Measurements from ENCODE around the gene PYHIN1.

Gene PYHIN1

GRCh38 chr1:158930504-158930903, 848 bp upstream of the PYHIN1 start:
- Histone ChIP-seq H3K27ac (no peak overlapping the region), H3K27me3 (ENCODE audit: insufficient read depth, low read depth, severe bottlenecking) (peaks cover 79% of the 10 kb centered on the region), H3K36me3 (no peaks in the 10 kb centered on the region), H3K9me3 (ENCODE audit: severe bottlenecking) (no peaks in the 10 kb centered on the region), H3K4me3 (ENCODE audit: low read depth, low read length) (no peak overlapping the region)
- no peak for DNase-seq
- TF ChIP-seq CTCF (IDR thresholded peaks at IDR 0.05; ENCODE audit: low read depth, low read length): no peak

GRCh38 chr1:158932171-158932570, 819 bp downstream of the PYHIN1 start:
- no peaks in the 10 kb centered on the region for H3K9me3 ChIP-seq (ENCODE audit: severe bottlenecking)
- H3K27me3 ChIP-seq (ENCODE audit: insufficient read depth, low read depth, severe bottlenecking): peaks cover 73% of the 10 kb centered on the region
- no peak for DNase-seq
- no peaks in the 10 kb centered on the region for H3K36me3 ChIP-seq
- H3K27ac ChIP-seq: no peak overlapping the region
- no peak overlapping the region for H3K4me3 ChIP-seq (ENCODE audit: low read depth, low read length)
- TF ChIP-seq CTCF (IDR thresholded peaks at IDR 0.05; ENCODE audit: low read depth, low read length): no peak

GRCh38 chr1:158933621-158934020, 2.3 kb downstream of the PYHIN1 start:
- Histone ChIP-seq H3K4me3 (ENCODE audit: low read depth, low read length) (no peak overlapping the region), H3K27me3 (ENCODE audit: insufficient read depth, low read depth, severe bottlenecking) (peaks cover 79% of the 10 kb centered on the region), H3K27ac (no peak overlapping the region), H3K9me3 (ENCODE audit: severe bottlenecking) (no peaks in the 10 kb centered on the region), H3K36me3 (no peaks in the 10 kb centered on the region)
- TF ChIP-seq CTCF (IDR thresholded peaks at IDR 0.05; ENCODE audit: low read depth, low read length): no peak
- no peak for DNase-seq

GRCh38 chr1:158939180-158939579, 7.8 kb downstream of the PYHIN1 start:
- TF ChIP-seq CTCF (IDR thresholded peaks at IDR 0.05; ENCODE audit: low read depth, low read length): no peak
- Histone ChIP-seq H3K27ac (no peak overlapping the region), H3K27me3 (ENCODE audit: insufficient read depth, low read depth, severe bottlenecking) (peaks cover 78% of the 10 kb centered on the region), H3K9me3 (ENCODE audit: severe bottlenecking) (no peaks in the 10 kb centered on the region), H3K36me3 (no peaks in the 10 kb centered on the region), H3K4me3 (ENCODE audit: low read depth, low read length) (no peak overlapping the region)
- DNase-seq: no peak

GRCh38 chr1:158941317-158941716, 10.0 kb downstream of the PYHIN1 start:
- peaks cover 67% of the 10 kb centered on the region for H3K27me3 ChIP-seq (ENCODE audit: insufficient read depth, low read depth, severe bottlenecking)
- no peak for DNase-seq
- H3K36me3 ChIP-seq: no peaks in the 10 kb centered on the region
- H3K27ac ChIP-seq: no peak overlapping the region
- TF ChIP-seq CTCF (IDR thresholded peaks at IDR 0.05; ENCODE audit: low read depth, low read length): no peak
- no peak overlapping the region for H3K4me3 ChIP-seq (ENCODE audit: low read depth, low read length)
- no peaks in the 10 kb centered on the region for H3K9me3 ChIP-seq (ENCODE audit: severe bottlenecking)

- DNase-seq: no peak
- Histone ChIP-seq H3K36me3 (no peaks in the 10 kb centered on the region), H3K9me3 (ENCODE audit: severe bottlenecking) (no peaks in the 10 kb centered on the region), H3K4me3 (ENCODE audit: low read depth, low read length) (no peak overlapping the region), H3K27me3 (ENCODE audit: insufficient read depth, low read depth, severe bottlenecking) (peaks cover 58% of the 10 kb centered on the region), H3K27ac (no peak overlapping the region)
- TF ChIP-seq CTCF (IDR thresholded peaks at IDR 0.05; ENCODE audit: low read depth, low read length): no peak
These were observed 11.1 kb downstream of the PYHIN1 start for GRCh38 chr1:158942490-158942889.

All from WERI-Rb-1 (cell line).